Upper lobe of left lung (tissue), 4 donors: ENCODE measurements around the gene HDAC2.
"Not testable (repeated sequence)": the region's sequence is repeated elsewhere in the genome, so short reads cannot be mapped to it uniquely, and the experiment has no call there.

ENCODE experiments used
- CTCF ChIP-seq, 6 experiments: fragments of 450-650 bp in 4 of 6; fragments of 200-600 bp in 2 of 6; sonication (generic) in 2 of 6; IDR thresholded peaks; one replicate each; pipeline ENCODE4 v1.5.1; 2016 to 2019; ENCODE audit warnings: antibody characterized with exemption in 6 of 6
- POLR2AphosphoS5 ChIP-seq, 2 donors: sonication (generic); formaldehyde crosslinking; IDR thresholded peaks; one replicate each; pipeline ENCODE4 v1.5.1; 2017; ENCODE audit warnings: antibody characterized with exemption in 2 of 2

DNA sequence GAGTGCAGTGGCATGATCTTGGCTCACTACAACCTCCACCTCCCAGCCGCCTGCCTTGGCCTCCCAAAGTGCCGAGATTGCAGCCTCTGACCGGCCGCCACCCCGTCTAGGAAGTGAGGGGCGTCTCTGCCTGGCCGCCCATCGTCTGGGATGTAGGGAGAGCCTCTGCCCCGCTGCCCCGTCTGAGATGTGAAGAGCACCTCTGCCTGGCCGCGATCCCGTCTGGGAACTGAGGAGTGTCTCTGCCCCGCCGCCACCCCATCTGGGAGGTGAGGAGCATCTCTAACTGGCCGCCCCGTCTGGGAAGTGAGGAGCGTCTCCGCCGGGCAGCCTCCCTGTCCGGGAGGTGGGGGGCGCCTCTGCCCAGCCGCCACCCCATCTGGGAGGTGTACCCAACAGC is 39.0 kb downstream of the HDAC2 start:
- not testable (repeated sequence) for TF ChIP-seq POLR2AphosphoS5, CTCF (IDR thresholded peaks at IDR 0.05)
